OCI-LY1 (cell line): ENCODE results near the gene STARD7.

Source experiments
- CTCF ChIP-seq: fragments of 200-600 bp; sonication (generic), shearing (Covaris generic); IDR thresholded peaks from 2 replicates; pipeline ENCODE4 v1.5.1; 2017; ENCODE audit warnings: mild to moderate bottlenecking, antibody characterized with exemption, low read length, moderate library complexity, mixed read lengths
- EZH2 ChIP-seq: fragments of 200-600 bp; sonication (generic), shearing (Covaris generic); IDR thresholded peaks from 2 replicates; pipeline ENCODE4 v1.8.0; 2017; ENCODE audit warnings: borderline replicate concordance, mixed run types, mild to moderate bottlenecking, antibody characterized with exemption, low read length, moderate library complexity, mixed read lengths

DNA sequence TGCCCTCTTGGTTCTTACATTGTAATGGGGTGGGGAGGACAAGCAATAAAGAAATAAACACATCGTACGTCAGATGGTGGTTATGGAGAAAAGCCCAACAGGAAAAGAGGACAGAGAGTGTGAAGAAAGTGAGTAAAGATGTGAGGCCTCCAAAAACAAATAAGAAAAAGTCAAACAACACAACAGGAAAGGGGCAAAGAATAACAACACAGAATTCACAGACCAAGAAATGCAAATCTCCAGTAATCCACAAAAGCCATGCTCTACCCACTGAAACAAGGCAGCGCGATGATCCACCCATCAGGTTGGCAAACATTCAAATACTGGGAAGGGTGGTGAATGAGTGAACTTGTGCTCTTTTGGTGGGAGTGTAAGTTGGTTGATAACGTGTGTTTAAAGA lies 46.7 kb downstream of the STARD7 start:
- no peak for TF ChIP-seq CTCF
- no peak for TF ChIP-seq EZH2
